Fibroblast of skin of scalp (primary cell): ENCODE data around the gene COL18A1.
A peak's percentile ranks its signal among the peaks of the same experiment; 100 is the strongest.
"Not testable (repeated sequence)": the region's sequence is repeated elsewhere in the genome, so short reads cannot be mapped to it uniquely, and the experiment has no call there.

Source experiments
- DNase-seq: peaks from one replicate; pipeline ENCODE4 v3.0.0-alpha.2; 2013

The COL18A1 gene

DNA sequence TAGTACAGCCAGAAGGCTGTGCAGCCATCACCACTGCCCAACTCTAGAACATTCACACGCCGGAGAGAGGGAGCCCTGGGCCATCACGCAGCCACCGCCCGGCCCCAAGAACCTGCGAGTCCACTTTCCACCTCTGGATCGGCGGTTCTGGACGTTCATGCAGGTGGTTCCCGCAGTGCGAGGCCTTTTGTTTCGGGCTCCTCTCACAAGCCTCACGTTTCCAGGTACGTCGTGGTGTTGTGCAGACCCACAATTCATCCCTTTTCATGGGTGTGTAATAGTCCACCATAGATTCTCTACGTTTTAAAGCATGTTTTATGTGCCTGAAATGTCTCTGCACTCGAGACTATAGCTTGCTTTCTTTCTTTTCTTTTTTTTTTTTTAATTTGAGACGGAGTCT is 23.6 kb downstream of the COL18A1 start:
- no peak for DNase-seq

DNA sequence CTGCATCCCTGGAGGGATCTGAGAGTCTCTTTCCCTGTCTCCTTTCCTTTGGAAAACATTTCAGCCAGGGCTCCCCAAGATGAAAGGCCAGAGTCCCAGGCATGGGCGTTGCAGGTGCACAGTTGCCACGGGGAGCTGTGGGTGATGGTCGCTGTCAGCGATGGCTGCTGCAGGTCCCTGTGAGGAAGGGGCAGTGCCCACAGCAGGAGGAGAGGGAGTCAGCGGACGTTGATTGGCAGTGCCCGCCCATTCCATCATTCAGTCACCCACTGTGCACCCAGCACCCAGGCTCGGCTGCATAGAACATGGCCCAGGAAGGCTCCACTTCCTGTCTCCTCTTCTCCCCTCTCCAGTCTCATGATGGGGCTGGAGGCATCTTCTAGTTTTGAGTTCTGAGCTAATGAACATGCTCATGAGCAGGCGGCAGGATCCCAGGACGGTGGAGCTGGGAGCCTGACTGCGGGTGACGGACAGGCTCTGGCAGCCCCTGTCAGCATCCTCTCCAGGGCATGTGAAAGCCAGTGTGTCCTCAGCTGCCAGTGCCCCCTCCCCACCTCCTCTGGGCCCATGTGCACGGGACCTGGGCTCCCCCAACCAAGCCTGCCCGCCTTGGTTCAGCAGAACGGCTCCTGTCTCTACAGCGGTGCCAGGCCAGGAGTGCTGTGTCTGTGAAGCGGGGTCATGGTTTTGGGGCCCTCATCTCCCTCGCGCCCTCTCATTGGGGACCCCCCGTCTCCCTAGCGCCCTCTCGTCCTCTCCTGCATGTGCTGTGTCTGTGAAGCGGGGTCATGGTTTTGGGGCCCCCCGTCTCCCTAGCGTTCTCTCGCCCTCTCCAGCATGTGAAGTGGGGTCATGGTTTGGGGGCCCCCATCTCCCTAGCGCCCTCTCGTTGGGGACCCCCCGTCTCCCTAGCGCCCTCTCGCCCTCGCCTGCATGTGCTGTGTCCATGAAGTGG is 24.5 kb downstream of the COL18A1 start:
- DNase-seq = no peak

DNA sequence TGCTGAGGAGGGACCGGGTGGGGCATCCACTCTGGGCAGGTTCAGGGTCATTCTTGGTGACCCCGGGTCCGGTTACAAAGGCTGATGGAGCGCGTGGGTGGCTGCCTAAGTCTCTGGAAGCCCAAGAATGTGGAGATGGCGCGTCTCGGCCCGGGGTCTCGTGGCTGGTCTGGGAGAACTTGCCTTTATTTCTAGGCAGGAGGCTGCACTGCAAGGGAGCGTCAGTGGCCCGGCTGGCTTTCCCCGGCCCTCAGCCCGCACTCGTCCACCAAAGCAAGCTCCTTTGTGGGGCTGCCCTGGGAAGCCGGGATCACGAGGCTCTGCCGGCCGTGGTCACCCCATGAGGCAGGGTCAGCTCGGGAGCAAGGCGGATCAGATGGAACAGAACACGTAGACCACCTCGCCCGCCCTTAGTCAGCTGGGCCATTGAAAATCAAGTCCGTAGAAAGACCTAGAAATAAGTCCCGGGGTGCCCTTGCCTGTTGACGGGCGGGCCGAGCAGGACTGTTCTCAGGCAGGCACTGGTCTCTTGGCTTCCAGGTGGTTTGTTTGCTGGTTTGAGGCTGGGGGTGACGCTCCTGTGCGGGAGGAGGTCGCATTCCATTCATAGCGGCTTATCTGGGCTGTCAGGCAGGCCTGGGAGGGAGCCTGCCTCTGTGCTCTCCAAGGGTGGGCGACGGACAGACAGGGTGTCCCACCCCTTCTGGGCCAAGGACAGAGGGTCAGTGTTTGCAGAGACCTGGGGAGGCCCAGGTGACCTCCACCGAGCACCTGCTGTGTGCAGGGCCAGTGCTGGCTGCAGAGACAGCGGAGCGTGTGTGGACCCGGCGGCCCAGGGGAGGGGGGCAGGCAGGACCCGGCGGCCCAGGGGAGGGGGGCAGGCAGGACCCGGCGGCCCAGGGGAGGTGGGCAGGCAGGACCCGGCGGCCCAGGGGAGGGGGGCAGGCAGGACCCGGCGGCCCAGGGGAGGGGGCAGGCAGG is 25.8 kb downstream of the COL18A1 start:
- no peak for DNase-seq

DNA sequence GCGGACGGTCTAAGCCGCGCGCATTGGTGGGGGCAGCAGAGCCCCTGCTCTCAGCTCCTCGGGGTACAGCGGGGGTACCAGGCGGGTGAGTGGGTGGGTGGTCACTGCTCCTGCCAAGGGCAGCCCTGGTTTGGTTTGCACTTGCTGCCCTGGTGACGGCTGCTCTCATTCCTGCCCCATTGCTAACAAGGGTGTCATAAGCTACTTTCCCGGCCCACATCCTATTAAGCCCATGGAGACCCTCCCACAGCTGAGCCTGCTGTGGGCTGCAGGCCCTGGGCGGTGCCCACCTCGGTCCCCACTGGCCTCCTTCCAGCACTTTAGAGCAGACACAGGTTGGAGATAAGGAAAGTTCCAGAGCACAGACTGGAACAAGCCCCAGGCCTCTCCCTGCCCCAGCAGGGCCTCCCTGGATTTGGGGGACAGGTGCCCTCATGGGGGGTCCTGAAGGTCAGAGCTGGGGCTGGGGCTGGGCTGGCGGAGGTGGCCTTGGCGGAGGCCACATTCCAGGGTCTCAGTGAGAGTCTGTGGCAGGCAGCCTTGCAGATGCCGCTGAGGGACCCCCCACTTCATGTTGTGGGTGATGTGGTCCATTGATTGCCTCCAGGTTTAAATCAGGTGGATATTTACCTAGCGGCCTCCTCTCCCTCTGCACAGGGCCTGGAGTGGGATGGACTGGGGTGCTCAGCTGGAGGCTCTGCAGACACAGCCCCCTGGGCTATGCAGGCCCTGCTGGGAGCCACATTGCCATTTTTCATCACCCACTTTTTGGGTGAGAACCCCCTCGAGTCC is 27.0 kb downstream of the COL18A1 start:
- no peak for DNase-seq

DNA sequence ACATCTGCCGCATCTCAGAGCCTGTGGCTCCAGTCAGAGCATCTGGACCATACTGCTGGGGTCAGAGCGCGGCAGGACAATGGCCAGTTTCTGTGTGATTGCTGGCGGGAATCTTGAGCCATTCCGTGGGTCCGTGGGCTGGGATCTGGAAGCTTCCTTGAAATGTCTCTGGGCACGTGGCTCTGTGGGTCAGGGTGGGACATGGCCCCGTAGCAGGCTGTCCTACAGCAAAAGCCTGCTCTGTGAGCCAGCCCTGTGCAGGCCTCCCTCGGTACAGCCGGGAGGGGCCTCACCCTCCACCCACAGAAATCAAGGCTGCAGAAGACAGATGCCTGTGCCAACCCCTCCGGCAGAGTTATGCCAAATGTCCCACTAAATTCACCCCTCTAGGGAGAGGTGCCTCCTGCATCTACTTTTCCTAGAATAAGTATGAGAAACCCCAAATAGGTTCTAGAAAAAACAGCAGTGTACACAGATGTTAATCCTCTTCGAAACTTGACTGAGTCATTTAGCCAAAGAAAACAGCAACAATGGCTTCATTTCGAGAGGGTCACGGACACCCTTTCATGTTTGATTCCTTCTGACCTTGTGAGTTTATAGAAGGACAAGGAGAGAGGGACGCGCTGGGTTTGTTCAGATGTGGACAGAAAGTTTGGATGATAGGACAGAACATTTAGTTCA is 27.8 kb downstream of the COL18A1 start:
- peak; percentile 8 for DNase-seq

DNA sequence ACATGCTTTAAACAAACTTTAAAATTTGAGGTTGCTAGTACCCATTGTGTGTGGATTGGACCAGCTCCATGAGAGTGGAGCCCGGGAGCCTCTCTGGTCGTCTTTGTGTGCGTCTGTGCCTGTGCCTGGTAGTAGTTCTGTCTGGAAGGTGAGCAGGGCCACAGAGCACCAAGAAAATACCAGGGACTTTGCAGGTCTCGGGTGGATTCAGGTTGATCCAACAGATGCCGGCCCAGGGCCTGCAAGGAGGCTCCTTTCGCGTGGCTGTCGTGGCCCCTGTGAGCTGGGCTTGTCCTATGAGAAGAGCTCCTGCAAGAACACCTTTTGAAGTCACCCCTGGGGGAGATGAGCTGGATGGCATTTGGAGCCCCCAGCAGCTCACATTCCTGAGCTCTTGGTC is 28.3 kb downstream of the COL18A1 start:
- peak; percentile 4 for DNase-seq

DNA sequence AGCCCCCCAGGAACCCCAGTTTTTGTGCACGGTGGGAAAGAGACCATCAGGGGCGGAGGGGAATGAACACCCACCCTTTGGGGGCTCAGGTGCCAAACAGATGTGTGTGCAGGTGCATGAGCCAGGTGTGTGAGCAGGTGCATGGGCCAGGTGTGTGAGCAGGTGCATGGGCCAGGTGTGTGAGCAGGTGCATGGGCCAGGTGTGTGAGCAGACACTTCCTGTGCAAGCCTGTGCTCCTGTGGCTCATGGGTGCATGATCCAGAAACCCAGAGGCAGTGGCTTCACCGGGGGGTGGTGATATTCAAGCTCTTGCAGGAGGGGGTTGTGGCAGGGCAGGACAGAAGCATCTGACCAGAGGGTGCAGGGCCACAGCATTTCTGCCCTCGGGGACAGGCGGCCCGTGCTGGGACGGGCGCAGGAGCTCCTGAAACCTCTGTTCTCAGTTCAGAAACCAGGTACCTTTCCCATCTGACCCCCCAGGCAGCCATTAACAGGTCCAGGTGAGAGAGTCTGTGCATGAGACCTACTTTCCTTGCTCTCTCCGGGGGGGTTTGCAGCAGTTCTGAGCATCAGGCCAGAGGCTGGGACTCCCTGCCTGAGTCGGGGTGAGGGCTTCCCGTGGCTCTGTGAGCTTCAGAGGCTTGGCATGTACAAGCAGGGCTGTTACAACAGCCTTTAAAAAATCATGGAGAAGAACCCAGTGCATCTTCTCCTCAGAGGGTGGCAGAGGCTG is 29.1 kb downstream of the COL18A1 start:
- no peak for DNase-seq

DNA sequence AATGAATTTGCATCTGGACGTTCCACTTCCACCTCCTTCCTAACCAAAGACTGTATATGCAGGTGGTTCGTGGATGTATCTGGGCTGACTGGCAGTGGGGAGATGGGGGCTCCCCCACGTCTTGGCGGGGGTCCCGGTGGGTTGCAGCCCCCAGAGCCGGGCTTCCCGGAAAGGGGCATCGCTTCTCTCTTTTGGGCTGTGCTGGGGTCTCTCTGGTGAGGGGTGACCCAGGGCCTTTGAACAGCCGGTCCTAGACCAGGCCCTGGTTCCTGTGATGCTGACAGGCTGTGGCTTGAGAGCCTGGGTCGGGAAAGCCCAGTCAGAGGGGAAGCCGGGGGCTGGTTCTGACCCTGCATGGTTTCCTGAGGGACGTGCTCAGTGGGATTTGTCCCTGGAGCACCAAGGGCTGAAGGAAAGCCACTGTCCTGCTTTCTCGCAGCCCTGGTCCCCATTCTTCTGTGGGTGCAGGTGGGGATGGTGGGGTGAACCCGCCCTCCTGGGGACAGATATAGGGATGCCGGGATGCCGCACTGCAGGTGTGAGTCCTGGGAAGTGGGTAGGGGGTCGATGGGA is 29.8 kb downstream of the COL18A1 start:
- DNase-seq = no peak

DNA sequence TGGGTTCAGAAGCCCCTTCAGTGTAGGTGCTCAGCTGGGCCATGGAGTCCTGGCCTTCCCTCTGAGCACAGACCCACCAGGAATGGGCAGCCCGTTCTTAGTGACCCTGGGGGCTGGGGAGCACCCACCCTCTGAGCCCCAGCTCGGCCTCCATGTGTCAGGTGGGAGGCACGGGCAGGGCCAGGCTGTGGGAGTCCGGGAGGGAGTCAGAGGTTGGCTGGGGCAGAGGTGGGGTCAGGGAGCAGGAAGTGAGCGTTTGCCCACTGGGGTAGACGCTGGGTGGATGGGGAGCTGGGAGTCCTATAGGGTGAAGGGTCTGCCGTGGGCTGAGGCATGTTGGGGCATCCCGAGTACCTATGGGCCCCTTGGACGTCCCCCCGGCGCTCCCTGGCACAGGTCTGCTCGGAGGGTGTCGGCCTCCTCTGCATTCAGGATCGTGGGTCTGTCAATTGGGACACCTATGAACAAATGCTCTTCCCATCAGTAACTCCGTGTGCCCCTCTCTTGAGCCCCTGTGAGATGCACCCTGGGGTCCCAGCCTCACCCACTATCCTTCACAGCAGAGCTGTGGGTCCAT is 30.5 kb downstream of the COL18A1 start:
- no peak for DNase-seq

DNA sequence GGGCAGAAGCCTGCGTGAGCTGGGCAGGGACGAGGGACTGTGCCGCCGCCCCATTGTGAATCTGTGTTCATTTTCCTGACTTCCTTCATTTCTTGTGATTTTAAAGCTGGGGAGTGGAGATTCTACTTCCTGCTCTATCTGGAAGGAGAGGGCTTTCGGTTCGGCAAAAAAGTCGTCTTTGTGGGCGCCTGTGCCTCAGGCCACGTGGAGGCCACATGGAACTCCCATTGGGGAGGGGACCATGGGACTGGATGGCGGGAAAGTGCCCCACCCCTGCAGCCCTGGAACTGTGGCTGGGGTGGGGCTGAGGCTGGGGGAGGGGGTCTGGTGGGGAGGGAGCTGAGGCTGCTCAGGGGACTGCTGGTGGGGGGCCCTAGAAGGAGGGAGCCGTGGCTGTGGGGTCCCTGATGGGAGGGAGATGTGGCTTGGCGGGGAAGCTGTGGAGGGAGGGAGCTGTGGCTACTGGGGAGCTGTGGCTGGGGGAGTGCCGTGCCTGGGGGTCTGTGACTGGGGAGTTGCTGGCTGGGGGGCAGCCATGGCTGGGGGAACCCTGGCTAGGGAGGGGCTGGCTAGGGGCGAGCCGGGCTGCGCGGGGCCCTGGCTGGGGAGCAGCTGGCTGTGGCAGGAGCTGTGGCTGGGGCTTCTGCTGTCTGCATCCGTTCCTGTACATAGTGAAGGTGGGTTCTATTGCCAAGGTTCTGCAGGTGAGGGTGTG is 31.5 kb downstream of the COL18A1 start:
- DNase-seq = no peak

DNA sequence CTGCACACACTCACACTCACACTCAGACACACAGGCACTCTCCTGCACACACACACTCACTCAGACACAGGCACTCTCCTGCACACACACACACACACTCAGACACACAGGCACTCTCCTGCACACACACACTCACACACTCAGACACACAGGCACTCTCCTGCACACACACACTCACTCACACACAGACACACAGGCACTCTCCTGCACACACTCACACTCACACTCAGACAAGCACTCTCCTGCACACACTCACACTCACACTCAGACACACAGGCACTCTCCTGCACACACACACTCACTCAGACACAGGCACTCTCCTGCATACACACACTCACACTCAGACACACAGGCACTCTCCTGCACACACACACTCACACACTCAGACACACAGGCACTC is 32.9 kb downstream of the COL18A1 start:
- DNase-seq = not testable (repeated sequence)

DNA sequence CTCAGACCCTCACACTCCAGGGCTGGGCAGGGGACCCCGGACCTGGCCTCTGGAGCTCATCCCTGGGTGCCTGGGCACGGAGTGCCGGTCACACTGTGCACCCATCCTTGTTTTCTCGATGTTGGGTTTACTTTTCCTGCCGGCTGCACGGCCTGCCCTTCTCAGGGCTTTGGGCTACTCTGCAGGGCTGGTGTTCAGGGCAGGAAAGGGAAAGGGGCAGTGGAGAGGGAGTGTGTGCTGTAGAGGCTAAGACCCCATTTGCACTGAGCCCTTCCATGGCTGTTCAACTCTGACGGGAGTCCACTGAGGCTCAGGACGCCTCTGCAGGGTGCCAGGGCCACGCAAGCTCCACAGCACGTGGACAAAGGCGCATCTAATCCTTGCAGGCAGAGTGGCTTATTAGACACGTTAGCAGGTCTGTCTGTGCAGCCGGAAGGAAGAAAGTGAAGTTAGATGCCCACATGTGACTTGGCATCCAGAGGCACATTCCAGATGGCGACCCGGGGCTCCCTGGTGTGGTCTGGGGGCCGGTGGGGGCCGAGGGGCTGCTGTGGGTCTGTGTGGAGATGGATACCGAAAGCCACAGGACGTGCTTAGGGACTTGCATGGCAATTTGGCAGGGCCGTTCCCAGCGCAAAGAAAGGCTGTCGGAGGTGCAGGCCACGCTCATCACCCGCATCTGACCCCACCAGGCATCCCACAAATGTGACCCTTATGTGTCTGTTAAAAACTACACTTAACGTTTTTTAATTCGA is 33.6 kb downstream of the COL18A1 start:
- no peak for DNase-seq

DNA sequence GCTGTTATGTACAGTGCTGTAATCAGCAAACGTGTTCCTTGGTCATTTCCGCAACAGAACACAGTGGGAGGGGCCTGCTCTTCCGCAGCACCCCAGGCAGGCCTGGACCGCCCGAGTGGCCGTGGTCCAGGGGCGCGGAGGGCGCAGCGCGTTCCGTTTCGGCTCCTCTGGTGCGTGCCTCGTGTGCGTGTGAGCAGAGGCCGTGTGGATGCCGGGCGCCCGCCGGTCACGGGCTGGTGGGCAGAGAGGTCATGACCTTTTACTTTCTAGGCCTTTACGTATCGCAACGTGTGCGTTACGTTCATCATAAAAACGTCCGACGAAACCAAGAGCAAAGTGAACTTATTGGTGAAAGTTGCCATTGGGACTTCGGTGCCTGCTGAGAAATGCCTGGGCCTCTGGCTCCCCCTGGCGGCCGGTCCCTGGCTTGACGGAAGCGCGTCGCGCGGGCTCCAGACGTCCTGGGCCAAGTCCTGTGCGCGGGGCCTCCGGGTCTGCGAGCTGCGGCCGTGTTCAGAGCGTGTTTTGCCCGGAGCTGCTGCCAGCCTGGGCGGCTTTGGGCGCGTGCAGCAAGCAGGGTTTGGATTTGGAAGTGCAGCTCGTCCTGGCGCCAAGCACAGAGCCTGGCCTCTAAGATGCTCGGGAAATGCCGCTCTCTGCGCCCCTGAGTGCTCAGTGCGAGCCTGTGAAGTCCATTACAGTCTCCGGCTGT is 34.4 kb downstream of the COL18A1 start:
- peak; percentile 73 for DNase-seq

DNA sequence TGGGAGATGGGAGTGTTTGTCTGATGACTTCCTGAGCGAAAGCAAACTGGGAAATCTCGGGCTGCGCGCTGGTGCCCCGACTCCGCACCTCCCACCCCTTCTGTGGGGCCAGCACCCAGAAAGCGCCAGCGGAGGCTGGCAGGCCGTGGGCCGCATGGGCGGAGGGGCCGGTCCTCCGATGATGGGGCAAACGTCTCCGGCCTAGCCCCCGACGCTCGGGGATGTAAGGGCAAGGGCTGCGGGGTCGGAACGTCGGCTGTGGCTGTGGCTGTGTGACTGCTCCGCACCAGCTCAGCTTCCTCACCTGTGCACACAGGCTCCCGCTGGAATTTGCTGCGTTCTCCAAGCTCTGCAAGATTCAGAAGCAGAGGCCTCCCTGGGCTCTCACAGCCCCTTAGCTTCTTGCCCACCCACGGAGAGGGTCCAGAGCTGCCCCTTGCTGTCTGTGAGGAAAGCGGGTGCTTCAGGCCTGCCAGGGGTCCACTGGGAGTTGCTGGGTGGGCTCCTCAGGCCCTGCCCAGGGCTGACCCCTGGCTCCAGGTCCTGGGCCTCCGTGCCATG is 35.0 kb downstream of the COL18A1 start:
- DNase-seq = no peak

DNA sequence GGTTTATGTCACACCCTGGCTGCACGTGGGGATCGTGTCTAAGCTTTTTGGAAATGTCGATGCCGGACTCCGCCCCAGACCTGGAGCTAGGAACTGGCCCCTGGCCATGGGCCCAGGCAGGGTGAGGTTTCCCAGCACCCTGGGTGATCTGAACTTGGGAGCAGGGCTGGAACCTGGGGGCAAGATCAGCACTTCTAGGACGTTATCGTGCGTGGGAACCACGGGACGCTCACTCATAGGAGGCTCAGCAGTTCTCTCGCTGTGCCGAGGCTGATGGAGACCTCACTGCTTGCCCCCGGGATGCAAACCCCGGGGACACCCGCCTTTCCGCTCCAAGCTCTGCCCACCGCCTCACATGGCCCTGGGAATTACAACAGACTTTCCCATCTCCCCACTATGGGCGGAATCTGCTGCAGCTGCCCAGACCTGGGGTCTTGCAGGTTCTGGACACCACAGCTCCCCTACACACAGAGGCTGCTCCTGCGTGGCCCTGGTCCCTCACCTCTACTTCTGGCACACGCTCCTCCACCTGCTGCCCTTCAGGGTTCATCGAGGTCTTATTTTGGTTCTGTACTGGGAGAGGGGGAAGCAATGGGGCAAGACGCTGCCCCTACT is 35.9 kb downstream of the COL18A1 start:
- DNase-seq = no peak

DNA sequence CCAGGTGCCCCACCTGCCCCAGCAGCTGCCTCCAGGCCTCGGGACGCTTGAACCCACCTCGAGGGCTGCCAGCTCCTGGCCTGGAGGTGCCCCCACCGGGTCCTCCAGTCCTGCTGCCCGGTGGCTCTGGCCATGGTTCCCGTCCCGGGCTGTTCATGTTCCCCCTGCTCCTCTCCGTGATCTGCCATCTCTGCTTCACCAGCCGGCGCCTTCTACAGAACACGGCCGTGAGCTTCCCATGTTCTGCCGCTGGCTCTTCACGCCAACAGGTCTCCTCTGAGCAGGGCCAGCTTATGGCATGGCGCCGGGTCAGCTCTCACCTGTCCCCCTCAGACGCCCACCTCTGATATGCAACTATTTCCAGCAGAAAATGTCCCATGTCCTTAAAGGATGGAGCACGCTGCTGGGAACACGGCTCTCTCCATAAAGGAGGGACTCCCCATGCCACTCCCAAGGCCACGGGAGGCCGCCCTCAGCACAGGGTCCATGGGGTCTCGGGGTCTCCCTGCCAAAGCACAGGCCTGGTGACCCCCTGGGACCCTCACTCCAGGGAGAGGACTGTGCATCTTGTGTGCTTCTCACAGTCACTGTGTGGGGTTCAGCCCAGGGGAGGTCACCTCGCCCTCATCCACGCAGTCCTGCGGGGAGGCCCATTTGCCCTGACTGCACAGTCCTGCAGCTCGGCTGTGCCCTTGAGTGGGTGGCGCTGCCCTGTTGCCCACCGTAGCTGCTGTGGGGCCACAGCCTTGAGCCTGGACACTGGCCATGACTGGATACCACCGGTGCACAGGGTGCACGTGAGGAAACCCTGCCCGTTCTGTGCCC is 36.7 kb downstream of the COL18A1 start:
- DNase-seq = no peak
